ENCODE results near the gene LLGL2.

Gene LLGL2

DNA sequence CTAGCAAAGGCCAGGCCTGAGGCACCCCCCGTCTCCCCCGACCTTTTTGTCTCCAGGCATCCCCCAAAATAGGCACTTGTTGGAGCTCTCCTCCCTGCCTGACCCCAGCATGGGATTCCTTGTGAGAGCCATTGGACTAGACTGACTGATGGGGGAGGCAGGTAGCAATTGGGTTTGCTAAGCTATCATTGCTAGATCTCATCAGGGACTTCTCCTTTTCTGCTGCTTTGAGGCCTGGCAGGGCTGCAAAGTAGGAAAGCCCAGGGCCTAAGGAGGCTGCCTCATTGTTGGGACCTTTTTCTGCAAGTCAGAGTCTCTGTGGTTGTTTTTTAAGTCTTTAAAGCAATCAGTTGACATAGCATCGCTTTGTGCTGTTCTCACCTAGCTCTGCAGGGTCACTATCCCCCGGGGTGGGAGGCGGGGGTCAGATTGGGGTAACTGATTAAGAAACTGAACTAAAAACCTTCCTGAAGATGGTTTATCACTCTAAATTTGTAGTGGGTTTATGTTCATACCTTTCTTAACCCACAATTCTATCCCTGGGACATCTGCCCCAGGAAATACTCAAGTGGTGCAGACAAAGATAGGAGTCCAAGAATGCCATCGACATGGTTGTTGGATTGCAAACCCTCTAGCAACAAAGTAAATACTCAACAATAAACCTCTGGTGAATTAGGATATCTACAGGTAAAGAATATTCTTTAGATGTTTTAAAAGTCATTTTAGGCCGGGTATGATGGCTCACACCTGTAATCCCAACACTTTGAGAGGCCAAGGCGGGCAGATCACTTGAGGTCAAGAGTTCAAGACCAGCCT is 28.0 kb downstream of the LLGL2 start:
- DNase-seq: no peak

DNA sequence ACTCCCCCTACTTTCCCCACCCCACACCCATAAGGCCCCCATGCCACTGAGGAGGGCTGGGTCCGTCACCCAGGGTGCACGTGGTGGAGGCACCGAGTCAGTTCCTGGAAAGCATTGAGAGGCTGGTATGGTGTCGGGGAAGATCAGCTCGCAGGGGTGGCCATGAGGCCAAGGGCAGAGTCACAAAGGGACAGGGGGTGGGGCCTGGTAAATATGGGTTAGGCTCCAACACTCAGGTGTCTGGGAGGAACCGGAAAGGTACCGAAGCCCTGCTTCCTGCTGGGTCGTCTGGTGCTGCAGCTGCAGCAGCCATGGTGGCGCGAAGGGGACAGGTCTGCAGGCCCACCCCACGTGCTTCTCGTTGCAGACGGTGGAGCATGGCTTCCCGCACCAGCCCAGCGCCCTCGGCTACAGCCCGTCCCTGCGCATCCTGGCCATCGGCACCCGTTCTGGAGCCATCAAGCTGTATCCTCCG is 30.2 kb downstream of the LLGL2 start:
- DNase-seq: no peak

DNA sequence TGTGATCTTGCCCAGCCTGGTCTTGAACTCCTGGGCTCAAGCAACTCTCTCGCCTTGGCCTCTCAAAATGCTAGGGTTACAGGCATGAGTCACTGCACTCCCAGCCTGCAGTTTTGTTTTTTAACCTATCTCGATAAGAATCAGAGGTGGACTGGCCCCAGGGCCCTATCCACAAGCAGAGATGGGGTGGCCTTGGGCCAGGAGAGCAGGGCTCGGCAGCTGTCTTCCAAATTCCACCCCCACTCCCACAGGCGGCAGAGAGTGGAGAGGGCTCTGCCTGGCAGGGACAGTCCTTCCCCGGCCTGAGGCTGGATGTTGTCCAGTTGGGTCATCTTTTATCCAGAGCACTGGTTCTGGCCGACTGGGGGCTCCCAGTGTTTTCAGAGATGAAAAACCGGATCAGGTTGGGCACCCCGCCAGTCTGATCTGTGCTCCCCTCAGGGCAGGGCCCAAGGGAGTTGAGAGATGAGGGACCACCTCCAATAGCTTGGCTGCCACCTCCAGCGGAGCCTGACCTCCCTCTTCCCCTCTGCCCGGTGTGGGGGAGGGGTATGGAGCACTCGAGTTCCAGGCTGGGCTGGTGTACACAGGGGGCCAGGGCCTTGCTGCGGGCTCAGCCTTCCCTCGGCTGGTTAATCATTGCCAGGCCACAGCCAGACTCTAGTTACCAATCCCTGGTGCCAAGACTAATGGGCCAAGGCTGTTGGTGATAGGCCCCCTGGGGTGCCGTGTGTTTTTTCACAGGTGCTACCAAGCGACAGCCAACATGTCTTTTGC is 31.8 kb downstream of the LLGL2 start:
- DNase-seq: no peak

DNA sequence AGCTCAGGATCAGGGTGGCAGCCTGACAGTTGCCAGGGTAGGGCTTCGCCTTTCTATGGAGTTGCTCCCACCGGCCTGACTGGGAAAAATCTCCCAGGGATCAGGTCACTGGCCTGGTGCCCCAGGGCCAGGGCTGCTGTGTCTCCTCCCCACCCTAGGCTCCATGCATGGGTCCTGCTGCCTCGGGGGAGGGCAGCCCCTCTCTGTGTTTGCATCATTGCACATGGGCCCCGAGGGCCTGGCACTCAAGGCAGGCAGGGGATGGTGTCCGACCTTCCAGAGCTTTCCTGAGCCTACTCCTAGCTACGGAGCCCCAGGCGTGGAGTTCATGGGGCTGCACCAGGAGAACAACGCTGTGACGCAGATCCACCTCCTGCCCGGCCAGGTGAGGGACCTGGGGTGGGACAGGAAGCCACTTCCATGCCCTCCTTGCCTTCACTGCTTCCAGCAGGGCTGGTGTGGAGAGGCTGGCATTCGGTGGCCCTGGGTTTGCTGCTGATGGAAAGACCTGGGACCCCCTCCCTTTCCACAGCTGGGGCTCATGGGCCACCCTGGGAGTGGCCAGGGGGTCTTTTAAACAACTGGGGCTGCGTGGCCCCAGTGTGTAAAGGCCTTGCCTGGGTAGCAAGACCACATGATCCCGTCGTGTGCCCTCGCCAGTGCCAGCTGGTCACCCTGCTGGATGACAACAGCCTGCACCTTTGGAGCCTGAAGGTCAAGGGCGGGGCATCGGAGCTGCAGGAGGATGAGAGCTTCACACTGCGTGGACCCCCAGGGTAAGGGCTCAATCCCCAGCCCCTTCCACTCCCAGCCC is 32.6 kb downstream of the LLGL2 start:
- DNase-seq: no peak

DNA sequence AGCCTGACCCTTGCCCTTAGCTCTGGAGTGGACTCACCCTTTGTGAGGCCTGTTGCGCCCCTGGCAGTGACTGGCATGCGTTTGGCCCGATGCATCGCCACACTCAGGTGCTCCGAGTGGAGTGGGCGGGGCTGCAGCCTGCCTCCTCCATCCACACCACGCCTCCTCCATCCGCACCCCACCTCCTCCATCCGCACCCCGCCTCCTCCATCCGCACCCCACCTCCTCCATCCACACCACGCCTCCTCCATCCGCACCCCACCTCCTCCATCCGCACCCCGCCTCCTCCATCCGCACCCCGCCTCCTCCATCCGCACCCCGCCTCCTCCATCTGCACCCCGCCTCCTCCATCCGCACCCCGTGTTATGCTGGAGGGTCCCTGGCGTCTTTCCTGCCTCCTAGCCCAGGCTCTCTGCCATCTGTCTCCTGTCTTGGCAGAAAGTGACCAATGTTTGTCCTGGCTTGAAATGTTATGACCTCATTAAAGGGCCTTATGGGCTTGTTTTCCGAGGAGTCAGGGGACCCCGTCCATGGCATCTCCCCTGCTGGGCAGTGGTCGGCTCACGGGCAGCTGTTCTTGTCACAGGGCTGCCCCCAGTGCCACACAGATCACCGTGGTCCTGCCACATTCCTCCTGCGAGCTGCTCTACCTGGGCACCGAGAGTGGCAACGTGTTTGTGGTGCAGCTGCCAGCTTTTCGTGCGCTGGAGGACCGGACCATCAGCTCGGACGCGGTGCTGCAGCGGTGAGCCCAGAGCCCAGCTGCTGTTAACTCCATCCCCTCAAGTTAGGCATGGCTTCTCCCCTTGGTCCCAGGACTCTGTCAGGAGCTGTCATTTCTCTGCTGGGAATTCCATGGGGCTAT is 33.4 kb downstream of the LLGL2 start:
- DNase-seq: no peak

DNA sequence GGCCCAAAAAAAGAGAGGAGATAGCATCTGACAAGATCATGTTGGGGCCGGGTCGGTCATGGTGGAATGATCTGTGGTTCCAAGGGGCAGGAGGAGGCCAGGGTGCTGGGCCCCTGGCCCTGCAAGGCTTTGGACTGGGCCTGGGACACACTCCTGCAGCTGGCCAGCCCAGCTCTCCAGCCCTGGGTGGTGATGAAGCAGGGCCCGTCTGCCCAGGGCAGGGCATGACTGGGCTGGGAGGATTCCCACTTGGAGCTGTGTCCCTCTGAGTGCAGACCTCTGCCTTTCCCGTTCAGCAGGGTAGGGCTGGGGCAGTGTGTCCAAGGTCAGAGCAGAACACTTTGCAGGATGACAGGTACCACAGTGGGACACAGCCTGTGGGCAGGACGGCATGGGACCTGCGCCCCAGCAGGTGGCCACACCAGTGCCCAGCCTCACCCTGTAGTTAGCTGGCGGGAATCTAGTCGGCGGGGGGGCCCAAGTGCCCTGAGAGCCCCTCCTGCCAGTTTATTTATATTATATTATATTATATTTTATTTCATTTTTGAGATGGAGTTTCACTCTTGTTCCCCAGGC is 34.5 kb downstream of the LLGL2 start:
- DNase-seq: no peak

DNA sequence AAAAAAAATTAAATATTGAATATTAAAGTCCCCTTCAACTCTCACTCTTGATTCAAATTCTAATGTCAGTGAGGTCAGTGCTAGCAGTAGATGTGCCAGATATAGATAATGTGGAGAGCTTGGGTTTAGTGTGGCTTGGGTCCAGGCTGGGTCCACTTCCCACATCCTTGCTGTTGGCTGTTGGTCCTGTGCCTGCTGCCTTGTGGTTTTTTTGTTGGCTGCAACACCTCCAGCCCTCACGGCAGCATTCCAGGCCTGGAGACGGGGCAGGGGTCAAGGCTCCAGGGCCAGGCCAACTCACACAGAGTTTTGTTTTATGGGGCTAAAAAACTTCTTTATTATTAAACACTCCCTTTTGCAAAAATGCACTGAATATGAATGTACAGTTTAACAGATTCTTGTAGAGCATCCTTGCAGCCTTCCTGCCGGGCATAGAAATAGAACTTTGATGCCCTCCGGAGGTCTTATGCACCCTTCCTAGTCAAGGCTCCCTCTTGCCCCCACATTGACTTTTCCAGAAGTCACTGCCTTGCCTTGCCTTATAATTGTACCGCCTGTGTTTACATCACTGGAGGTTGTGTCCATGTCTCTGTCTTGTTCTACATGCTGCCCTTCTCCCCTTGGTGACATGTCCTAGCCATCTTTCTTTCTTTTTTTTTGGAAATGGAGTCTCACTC is 36.6 kb downstream of the LLGL2 start:
- no peak for DNase-seq

DNA sequence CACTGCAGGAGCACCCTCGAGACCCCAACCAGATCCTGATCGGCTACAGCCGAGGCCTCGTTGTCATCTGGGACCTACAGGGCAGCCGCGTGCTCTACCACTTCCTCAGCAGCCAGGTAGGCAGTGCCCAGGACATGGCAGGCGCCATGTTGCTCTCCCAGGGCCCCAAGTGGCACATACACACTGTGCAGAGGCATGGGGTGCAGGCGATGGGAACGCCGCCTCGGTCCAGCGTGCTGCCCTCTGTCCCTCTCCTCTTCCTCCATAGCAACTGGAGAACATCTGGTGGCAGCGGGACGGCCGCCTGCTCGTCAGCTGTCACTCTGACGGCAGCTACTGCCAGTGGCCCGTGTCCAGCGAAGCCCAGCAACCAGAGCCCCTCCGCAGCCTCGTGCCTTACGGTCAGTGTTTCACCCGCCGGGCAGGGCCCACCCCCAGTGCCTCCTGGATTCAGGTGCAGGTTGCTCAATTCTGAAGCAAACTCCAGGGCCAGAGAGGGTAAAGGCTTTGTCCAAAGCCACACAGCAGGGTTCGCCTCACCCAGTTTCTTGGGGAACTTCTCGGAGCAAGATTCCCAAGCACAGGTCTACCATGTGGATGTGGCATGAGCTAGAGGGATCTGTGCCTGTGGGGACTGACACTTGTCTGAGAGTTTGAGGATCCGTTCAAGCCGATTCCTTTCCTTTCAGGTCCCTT is 37.7 kb downstream of the LLGL2 start:
- no peak for DNase-seq

DNA sequence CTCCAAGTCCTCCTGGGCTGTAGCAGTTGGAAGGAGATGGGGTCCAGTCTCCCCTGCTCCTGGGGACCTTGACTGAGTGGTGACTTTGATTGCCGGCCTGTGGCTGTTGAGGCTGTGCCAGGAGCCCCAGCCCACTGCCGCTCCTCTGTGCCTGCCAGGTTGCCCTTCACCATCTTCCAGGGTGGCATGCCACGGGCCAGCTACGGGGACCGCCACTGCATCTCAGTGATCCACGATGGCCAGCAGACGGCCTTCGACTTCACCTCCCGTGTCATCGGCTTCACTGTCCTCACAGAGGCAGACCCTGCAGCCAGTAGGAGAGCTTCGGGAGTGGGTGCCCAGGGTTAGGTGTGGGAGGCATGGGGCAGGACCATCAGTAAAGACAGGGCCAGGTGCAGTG is 38.7 kb downstream of the LLGL2 start:
- DNase-seq: no peak

DNA sequence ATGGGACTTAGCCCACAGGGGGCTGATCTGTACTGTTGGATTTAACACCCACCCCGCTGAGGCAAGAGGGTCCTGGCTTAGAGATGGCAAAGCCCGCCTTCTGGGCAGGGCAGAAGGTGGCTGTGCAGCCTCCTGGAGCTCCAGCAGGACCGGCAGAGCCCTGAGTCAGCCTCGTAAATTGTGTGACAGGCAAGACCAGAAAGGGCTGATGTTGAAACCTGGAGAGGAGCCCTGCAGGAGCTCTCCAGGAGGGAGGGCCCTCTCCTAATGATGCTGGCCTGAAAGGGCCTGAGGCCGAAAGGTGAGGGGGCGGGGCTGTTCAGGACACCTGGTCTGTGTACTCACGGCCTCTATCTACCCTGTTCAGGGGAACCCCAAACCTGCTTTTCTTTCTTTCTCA is 39.6 kb downstream of the LLGL2 start:
- DNase-seq: no peak

DNA sequence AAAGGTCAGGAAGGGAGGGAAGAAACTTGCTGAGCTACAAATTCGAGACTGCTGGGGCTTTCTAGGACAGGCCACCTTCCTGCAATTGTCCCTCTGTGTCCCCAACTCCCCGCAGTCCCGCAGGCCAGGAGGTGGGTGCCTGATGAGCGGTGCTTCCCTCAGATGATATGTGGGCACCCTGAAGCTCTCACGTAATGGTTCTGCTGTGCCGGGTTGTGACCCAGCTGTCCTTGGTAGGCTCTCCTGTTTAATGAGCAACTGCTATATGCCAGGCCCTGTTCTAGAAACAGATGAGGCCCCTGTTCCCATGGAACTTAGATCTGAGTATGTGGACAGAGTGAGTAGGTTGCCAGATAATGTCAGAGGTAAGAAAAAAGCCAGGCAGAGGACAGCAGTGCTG is 40.1 kb downstream of the LLGL2 start:
- no peak for DNase-seq

DNA sequence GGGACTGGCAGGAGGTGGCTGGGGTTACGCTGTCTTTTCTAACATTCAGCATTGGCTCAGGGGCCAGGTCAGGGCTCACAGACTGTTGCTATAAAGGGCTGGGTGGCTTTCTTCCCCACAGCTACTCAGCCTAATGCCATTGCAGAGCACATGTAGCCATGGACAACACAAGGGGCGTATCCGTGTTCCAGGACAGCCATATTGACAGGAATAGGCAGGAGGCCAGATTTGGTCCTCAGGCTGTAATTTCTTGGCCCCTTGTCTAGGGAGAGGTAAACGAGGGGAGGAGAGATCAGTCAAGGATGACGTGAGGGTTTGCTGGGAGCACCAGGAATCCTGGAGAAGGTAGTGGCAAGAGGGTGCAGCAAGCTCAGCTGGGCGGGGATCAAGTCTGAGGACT is 40.9 kb downstream of the LLGL2 start:
- DNase-seq: no peak

DNA sequence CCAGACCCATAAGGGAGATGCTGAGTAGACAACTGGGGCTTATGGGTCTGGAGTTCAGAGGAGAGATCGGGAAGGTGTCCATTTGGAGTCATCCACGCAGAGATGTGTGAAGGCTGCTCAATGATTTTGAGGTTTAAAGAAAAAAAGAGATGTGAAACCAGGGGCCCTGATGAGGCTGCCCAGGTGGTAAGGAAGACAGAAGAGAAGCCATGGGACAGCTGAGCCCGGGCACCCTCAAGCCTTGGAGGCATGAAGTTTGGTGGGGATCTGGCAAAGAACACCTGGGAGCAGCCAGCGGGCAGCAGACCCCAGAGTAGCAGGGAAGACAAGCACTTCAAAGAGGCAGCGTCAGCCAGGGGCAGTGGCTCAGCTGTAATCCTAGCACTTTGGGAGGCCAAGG is 41.3 kb downstream of the LLGL2 start:
- no peak for DNase-seq

DNA sequence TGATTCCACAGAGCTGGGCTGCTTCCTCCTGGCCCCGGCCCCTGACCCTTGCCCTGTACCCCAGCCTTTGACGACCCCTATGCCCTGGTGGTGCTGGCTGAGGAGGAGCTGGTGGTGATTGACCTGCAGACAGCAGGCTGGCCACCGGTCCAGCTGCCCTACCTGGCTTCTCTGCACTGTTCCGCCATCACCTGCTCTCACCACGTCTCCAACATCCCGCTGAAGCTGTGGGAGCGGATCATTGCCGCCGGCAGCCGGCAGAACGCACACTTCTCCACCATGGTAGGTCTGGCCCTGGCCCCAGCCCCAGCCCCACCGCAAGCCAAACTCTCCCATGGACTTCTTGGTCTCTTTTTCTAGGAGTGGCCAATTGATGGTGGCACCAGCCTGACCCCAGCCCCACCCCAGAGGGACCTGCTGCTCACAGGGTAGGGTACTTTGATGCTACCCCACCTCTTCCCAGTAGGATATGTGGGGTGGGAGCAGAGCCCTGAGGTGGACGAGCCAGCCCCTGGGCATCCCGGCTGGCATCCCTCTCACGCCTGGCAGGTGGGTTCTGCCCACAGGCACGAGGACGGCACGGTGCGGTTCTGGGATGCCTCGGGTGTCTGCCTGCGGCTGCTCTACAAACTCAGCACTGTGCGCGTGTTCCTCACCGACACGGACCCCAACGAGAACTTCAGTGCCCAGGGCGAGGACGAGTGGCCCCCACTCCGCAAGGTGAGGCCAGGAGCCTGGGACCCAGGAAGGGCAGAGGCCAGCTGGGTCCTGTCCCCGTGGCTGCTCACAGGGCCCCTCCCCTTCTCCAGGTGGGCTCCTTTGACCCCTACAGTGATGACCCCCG is 43.1 kb downstream of the LLGL2 start:
- no peak for DNase-seq

DNA sequence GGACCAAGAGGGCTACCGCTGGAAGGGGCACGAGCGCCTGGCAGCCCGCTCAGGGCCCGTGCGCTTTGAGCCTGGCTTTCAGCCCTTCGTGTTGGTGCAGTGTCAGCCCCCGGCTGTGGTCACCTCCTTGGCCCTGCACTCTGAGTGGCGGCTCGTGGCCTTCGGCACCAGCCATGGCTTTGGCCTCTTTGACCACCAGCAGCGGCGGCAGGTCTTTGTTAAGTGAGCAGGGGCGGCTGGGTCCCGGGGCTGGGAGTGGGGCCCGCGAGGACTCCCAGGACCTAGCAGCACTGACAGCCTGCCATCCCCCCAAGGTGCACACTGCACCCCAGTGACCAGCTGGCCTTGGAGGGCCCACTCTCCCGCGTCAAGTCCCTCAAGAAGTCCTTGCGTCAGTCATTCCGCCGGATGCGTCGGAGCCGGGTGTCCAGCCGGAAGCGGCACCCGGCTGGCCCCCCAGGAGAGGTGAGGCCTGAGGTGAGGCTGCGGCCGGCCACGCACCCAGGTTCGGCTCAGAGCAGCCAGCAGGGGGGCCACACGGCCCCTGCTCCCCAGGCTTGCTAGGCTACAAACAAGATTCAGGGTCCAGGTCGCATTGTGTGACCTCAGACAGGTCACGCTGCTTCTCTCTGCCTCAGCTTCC is 44.7 kb downstream of the LLGL2 start:
- DNase-seq: no peak

DNA sequence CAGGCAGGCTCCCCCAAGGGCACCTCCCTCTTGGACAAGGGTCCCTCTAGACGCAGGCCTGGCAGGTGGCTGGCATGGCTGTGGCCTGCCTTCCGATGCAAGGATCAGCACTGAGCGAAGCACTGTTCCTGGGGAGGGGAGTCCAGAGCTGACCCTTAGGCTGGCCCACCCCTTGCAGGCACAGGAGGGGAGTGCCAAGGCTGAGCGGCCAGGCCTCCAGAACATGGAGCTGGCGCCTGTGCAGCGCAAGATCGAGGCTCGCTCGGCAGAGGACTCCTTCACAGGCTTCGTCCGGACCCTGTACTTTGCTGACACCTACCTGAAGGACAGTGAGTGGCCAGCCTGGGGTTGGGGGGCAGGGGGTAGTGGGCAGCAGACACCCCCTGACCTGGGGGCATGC is 45.3 kb downstream of the LLGL2 start:
- DNase-seq: no peak

DNA sequence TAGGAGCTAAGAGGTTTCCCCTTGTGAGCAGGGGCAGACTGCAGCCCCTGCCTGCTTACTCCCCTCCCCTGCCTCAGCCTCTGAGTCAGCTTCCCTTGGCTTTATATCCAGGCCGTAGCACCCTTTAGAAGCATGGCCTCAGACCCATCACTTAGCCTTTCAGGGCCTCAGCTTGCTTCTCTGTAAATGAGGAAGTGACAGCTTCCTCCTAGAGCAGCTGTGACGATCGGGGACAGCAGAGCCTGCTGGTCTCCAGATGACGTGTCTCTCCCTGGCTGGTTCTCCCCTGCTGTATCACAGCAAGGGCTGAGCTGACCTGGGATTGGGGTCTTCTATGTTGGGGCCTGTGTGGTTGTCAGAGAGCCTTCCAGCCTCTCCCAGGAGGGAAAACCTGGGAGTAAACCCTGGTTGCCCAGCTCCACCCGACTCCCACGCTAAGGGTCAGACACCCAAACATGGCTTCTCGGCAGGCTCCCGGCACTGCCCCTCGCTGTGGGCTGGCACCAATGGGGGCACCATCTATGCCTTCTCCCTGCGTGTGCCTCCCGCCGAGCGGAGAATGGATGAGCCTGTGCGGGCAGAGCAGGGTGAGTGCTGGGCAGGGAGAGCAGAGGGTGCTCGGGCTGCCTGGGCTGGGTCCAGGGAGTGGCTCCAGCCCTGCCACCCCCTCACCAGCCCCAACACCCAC is 45.8 kb downstream of the LLGL2 start:
- DNase-seq: no peak

DNA sequence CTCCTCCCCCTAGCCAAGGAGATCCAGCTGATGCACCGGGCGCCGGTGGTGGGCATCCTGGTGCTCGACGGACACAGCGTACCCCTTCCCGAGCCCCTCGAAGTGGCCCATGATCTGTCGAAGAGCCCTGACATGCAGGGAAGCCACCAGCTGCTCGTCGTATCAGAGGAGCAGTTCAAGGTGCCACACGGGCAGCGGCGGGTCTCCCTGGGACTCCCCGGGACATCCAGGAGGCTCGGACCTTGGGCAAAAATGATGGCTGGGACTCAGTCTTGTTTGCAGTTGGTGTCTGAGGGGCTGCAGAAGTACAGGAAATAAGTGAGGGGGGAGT is 46.4 kb downstream of the LLGL2 start:
- DNase-seq: no peak
